Vagina (tissue), 2 donors: ENCODE results near the gene CKAP2L. TPM values are rescaled to one million over a fixed set of nuclear protein-coding genes. Genes with fewer than 3 reads are reported as not detected.

Source experiments
- DNase-seq, 2 donors: peaks; one replicate each; pipeline ENCODE4 v3.0.0-alpha.2; 2017; ENCODE audit errors: extremely low spot score in 2 of 2
- H3K27ac ChIP-seq: fragments of 200-600 bp; sonication (generic); one replicate; pipeline ENCODE4 v1.5.1; 2019
- H3K27me3 ChIP-seq: fragments of 200-600 bp; sonication (generic); one replicate; pipeline ENCODE4 v1.5.1; 2019
- H3K36me3 ChIP-seq, 2 donors: fragments of 200-600 bp; sonication (generic); one replicate each; pipeline ENCODE4 v1.5.1; 2017 to 2019
- H3K4me1 ChIP-seq: fragments of 200-600 bp; sonication (generic); one replicate; pipeline ENCODE4 v1.5.1; 2019
- H3K4me3 ChIP-seq, 2 donors: fragments of 200-600 bp; sonication (generic); 1 replicate in 1 of 2; 2 replicates in 1 of 2; pipeline ENCODE4 v1.5.1; 2016 to 2019
- H3K9me3 ChIP-seq: fragments of 200-600 bp; sonication (generic); one replicate; pipeline ENCODE4 v1.5.1; 2019
- CTCF ChIP-seq, 3 experiments: fragments of 450-650 bp in 2 of 3; fragments of 200-600 bp in 1 of 3; sonication (generic) in 1 of 3; IDR thresholded peaks; one replicate each; pipeline ENCODE4 v1.5.1; 2017 to 2019; ENCODE audit warnings: antibody characterized with exemption in 3 of 3, mild to moderate bottlenecking in 2 of 3, moderate library complexity in 2 of 3
- POLR2A ChIP-seq, 2 donors: fragments of 450-650 bp; IDR thresholded peaks; one replicate each; pipeline ENCODE4 v1.6.1; 2017; ENCODE audit warnings: antibody characterized with exemption in 2 of 2, mild to moderate bottlenecking in 2 of 2, moderate library complexity in 2 of 2
- POLR2AphosphoS5 ChIP-seq, 2 donors: sonication (generic); formaldehyde crosslinking; IDR thresholded peaks; one replicate each; pipeline ENCODE4 v1.9.0; 2017; ENCODE audit warnings: antibody characterized with exemption in 2 of 2, mild to moderate bottlenecking in 2 of 2, low read depth in 1 of 2; ENCODE audit not compliant: insufficient read depth in 1 of 2
- intact Hi-C: fragments of 100-400 bp; cut with DNase I; formaldehyde crosslinking; loops from one replicate; pipeline ENCODE4 v1.15.1; 2023
- total RNA-seq: library from RNA; depleted of rRNA; stranded (reverse); fragments of >200 nt; gene quantifications from one replicate; pipeline ENCODE4 v1.2.3, GENCODE V29; 2016

Gene CKAP2L
- total RNA-seq, 1 donor from 2014 or later: 1.2 TPM

GRCh38 chr2:112772911-112773475 is 8.6 kb upstream of the CKAP2L start:
- no peaks in the 10 kb centered on the region for H3K36me3 ChIP-seq
- intact Hi-C loops: no loop called here
- H3K4me1 ChIP-seq: no peaks in the 10 kb centered on the region
- H3K27ac ChIP-seq: no peak overlapping the region
- no peaks in the 10 kb centered on the region for H3K9me3 ChIP-seq
- H3K27me3 ChIP-seq: no peaks in the 10 kb centered on the region
- TF ChIP-seq POLR2AphosphoS5 (IDR thresholded peaks at IDR 0.05; ENCODE audit: insufficient read depth in 1 of 2, low read depth in 1 of 2) (no peak), CTCF (IDR thresholded peaks at IDR 0.05) (no peak), POLR2A (IDR thresholded peaks at IDR 0.05) (no peak)
- H3K4me3 ChIP-seq: no peak overlapping the region
- no peak for DNase-seq

- H3K36me3 ChIP-seq: no peaks in the 10 kb centered on the region
- intact Hi-C loops: no loop called here
- TF ChIP-seq POLR2AphosphoS5 (IDR thresholded peaks at IDR 0.05; ENCODE audit: insufficient read depth in 1 of 2, low read depth in 1 of 2): no peak
- no peak for TF ChIP-seq CTCF (IDR thresholded peaks at IDR 0.05)
- TF ChIP-seq POLR2A (IDR thresholded peaks at IDR 0.05): no peak
- H3K9me3 ChIP-seq: no peaks in the 10 kb centered on the region
- no peak overlapping the region for H3K4me3 ChIP-seq
- DNase-seq: no peak
- no peaks in the 10 kb centered on the region for H3K4me1 ChIP-seq
- no peaks in the 10 kb centered on the region for H3K27me3 ChIP-seq
- no peak overlapping the region for H3K27ac ChIP-seq
Measured at GRCh38 chr2:112772322-112772721, 7.9 kb upstream of the CKAP2L start.

GRCh38 chr2:112768432-112768831 is 4.0 kb upstream of the CKAP2L start:
- intact Hi-C loops: no loop called here
- Histone ChIP-seq H3K4me1 (peaks cover 13% of the 10 kb centered on the region), H3K4me3 (no peak overlapping the region), H3K27ac (no peak overlapping the region), H3K36me3 (no peaks in the 10 kb centered on the region), H3K27me3 (no peaks in the 10 kb centered on the region), H3K9me3 (no peaks in the 10 kb centered on the region)
- DNase-seq: no peak
- TF ChIP-seq POLR2A (IDR thresholded peaks at IDR 0.05) (no peak), CTCF (IDR thresholded peaks at IDR 0.05) (no peak), POLR2AphosphoS5 (IDR thresholded peaks at IDR 0.05; ENCODE audit: insufficient read depth in 1 of 2, low read depth in 1 of 2) (no peak)

GRCh38 chr2:112767693-112768330 is 3.4 kb upstream of the CKAP2L start:
- H3K4me1 ChIP-seq: peaks cover 13% of the 10 kb centered on the region
- no peaks in the 10 kb centered on the region for H3K36me3 ChIP-seq
- no peaks in the 10 kb centered on the region for H3K9me3 ChIP-seq
- H3K27ac ChIP-seq: no peak overlapping the region
- H3K4me3 ChIP-seq: no peak overlapping the region
- no peak for TF ChIP-seq POLR2AphosphoS5 (IDR thresholded peaks at IDR 0.05; ENCODE audit: insufficient read depth in 1 of 2, low read depth in 1 of 2)
- no peak for TF ChIP-seq POLR2A (IDR thresholded peaks at IDR 0.05)
- no peak for TF ChIP-seq CTCF (IDR thresholded peaks at IDR 0.05)
- DNase-seq: no peak
- H3K27me3 ChIP-seq: no peaks in the 10 kb centered on the region
- intact Hi-C loops: no loop called here

- no peak overlapping the region for H3K27ac ChIP-seq
- intact Hi-C loops: no loop called here
Measured at GRCh38 chr2:112765251-112765650, 842 bp upstream of the CKAP2L start.

More at GRCh38 chr2:112765251-112765650, 842 bp upstream of the CKAP2L start:
- Histone ChIP-seq H3K36me3 (no peaks in the 10 kb centered on the region), H3K4me1 (peaks cover 13% of the 10 kb centered on the region), H3K9me3 (no peaks in the 10 kb centered on the region), H3K4me3 (peak overlapping the region; percentile 76 to 81), H3K27me3 (no peaks in the 10 kb centered on the region)
- TF ChIP-seq CTCF (IDR thresholded peaks at IDR 0.05) (no peak), POLR2A (IDR thresholded peaks at IDR 0.05) (no peak), POLR2AphosphoS5 (IDR thresholded peaks at IDR 0.05; ENCODE audit: insufficient read depth in 1 of 2, low read depth in 1 of 2) (no peak)
- no peak for DNase-seq
